GM23248 (cell line): Measurements from ENCODE around the gene SEMA4G.

Source experiments
- EZH2 ChIP-seq: fragments of 200-600 bp; sonication (generic); IDR thresholded peaks from 2 replicates; pipeline ENCODE4 v1.6.1; 2018; ENCODE audit warnings: antibody characterized with exemption, mild to moderate bottlenecking; ENCODE audit not compliant: insufficient read depth, poor library complexity, severe bottlenecking
- EZH2phosphoT487 ChIP-seq: fragments of 200-600 bp; sonication (generic); IDR thresholded peaks from 2 replicates; pipeline ENCODE4 v1.6.1; 2018; ENCODE audit warnings: antibody characterized with exemption, moderate library complexity, mild to moderate bottlenecking, low read depth; ENCODE audit not compliant: insufficient read depth

DNA sequence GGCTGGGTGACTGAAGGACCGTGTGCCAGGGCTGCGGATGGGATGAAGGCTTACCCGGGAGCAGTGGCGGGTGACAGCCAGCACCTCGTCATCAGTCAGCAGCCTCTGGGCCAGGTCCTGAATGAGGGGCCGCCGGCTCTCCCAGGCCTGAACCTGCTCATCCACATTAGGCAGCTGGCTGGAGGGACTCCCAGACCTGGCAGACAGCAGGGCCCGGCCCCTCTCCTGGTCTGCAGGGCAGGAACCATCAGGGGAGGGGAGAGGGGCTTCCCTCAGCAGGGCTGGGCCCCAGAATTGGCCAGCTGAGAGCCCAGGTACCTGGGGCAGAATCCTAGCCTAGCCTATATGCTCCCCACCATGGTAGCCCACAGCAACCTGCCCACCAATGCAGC is 46.3 kb downstream of the SEMA4G start:
- no peak for TF ChIP-seq EZH2
- no peak for TF ChIP-seq EZH2phosphoT487
